ENCODE data around the gene ZNF32.
A peak's percentile ranks its signal among the peaks of the same experiment; 100 is the strongest.

The ZNF32 gene

GRCh38 chr10:43694526-43694925 is 45.8 kb upstream of the ZNF32 start:
- H3K9me3 Mint-ChIP-seq: no peaks in the 10 kb centered on the region
- H3K4me3 Mint-ChIP-seq: no peak overlapping the region
- H3K36me3 Mint-ChIP-seq (ENCODE audit: low read depth): no peaks in the 10 kb centered on the region
- peaks cover 19% of the 10 kb centered on the region for H3K27me3 Mint-ChIP-seq (ENCODE audit: low read depth)
- H3K4me1 Mint-ChIP-seq: peaks cover 20% of the 10 kb centered on the region
- TF ChIP-seq CTCF (IDR thresholded peaks at IDR 0.05; ENCODE audit: unreplicated experiment in 3 of 3): no peak
- H3K27ac Mint-ChIP-seq: no peak overlapping the region

GRCh38 chr10:43693602-43694001 is 44.9 kb upstream of the ZNF32 start:
- no peak for TF ChIP-seq CTCF (IDR thresholded peaks at IDR 0.05; ENCODE audit: unreplicated experiment in 3 of 3)
- Mint-ChIP-seq H3K27ac (peak overlapping the region in 2 of 3 experiments; percentile 43 to 72), H3K4me1 (peaks cover 15% of the 10 kb centered on the region), H3K4me3 (peak overlapping the region in 1 of 3 experiments; percentile 13), H3K9me3 (no peaks in the 10 kb centered on the region), H3K36me3 (ENCODE audit: low read depth) (no peaks in the 10 kb centered on the region), H3K27me3 (ENCODE audit: low read depth) (peaks cover 21% of the 10 kb centered on the region)

DNA sequence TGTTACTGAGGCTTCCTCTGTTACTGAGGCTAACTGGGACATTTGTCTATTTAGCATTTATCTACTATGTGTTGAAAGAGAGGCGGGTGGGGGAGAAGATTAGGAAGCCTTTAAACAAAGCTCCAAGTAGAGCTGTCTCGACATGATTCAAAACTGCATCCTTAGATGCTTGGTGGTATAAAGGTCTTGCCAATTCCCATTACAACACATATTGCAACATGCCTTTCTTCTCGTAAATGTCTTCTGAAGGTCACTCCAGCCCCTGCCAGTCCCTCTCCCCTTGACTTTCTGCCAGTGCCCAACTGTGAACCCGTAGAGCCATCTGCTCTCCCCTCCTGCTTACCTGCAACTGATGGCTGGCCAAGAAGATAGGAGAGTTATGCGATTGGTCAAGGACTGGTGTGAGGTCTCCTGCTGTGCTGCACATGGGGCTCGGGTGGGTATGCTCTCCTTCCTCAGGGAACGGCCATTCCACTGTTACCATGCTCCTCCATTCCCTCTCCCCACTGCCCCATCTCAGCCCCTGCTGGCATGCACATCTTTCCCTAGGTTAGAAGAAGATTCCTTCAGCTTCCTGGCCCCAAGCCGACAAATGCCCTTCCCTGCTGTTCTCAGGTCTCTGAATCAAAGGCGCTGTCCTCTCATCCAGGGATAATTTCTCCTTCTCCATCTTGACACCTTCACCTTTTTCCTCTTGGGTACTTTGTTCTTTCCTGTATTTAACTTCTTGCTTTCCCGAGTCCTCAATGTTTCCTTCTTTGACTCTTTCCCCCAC is 43.6 kb upstream of the ZNF32 start:
- peaks cover 23% of the 10 kb centered on the region for H3K4me1 Mint-ChIP-seq
- no peaks in the 10 kb centered on the region for H3K36me3 Mint-ChIP-seq (ENCODE audit: low read depth)
- peaks cover 32% of the 10 kb centered on the region for H3K27me3 Mint-ChIP-seq (ENCODE audit: low read depth)
- H3K4me3 Mint-ChIP-seq: peak overlapping the region in 2 of 3 experiments; percentile 1 to 13
- H3K9me3 Mint-ChIP-seq: no peaks in the 10 kb centered on the region
- peak overlapping the region in 1 of 3 experiments; percentile 34 for H3K27ac Mint-ChIP-seq
- TF ChIP-seq CTCF (IDR thresholded peaks at IDR 0.05; ENCODE audit: unreplicated experiment in 3 of 3): no peak

- TF ChIP-seq CTCF (IDR thresholded peaks at IDR 0.05; ENCODE audit: unreplicated experiment in 3 of 3): no peak
- H3K36me3 Mint-ChIP-seq (ENCODE audit: low read depth): no peaks in the 10 kb centered on the region
- peaks cover 23% of the 10 kb centered on the region for H3K4me1 Mint-ChIP-seq
- no peaks in the 10 kb centered on the region for H3K9me3 Mint-ChIP-seq
- peak overlapping the region in 1 of 3 experiments; percentile 93 for H3K27ac Mint-ChIP-seq
- peak overlapping the region in 2 of 3 experiments; percentile 12 to 88 for H3K4me3 Mint-ChIP-seq
- peaks cover 39% of the 10 kb centered on the region for H3K27me3 Mint-ChIP-seq (ENCODE audit: low read depth)
Observed at GRCh38 chr10:43691485-43691884, 42.8 kb upstream of the ZNF32 start.

DNA sequence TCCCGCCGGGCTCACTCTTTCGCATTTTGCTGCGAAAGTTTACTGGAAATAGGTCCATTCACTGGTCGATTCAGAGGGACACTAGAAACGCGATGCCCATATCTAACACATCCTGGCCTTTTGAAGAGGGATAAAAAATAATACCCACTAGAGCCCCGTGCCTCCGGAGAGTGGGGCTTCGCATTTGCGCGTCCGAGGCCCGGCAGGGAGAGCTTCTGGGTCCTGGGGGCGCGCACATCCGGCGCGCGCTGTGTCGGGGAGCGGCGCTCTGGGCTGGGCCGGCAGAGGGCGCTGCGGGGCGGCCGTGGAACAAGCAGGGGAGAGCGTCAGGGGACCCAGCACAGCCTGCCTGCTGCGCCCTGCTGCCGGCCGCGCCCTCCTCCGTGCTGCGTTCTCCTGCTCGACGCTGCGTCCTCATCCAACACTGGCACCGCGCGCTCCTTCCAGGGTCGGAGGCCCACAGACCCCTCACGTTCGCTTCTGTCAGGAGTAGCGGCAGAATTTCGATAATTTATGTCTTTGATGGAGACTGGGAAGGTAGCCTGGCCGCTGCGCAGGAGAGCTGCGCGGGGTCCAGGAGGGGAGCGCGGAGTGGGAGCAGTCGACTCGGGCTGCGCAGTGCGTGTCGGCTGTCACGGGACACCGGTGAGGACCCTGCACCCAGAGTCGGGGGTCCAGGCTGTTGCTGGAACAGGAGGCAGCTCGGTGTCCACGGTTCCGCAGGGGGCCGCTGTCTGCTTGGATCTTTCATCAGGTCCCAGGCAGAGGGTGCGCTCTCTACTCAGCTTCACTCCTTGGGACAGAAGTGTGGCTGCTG is 41.5 kb upstream of the ZNF32 start:
- TF ChIP-seq CTCF (IDR thresholded peaks at IDR 0.05; ENCODE audit: unreplicated experiment in 3 of 3): peak; percentile 92 to 98 (median 95)
- Mint-ChIP-seq H3K9me3 (no peaks in the 10 kb centered on the region), H3K36me3 (ENCODE audit: low read depth) (no peaks in the 10 kb centered on the region), H3K4me1 (peaks cover 23% of the 10 kb centered on the region), H3K4me3 (peak overlapping the region; percentile 88 to 90 (median 89)), H3K27me3 (ENCODE audit: low read depth) (peaks cover 42% of the 10 kb centered on the region), H3K27ac (peak overlapping the region; percentile 78 to 93 (median 82))

Measured in nephron (organoid).